Caco-2 (cell line): Measurements from ENCODE around the gene ABCA13. TPM values are rescaled to one million over a fixed set of nuclear protein-coding genes. Genes with fewer than 3 reads are reported as not detected.

Source experiments
- BruUV-seq: library from RNA; stranded (reverse); fragments of 400-500 nt; replicated peaks from 2 replicates; lab custom pipeline; 2021; lab: Mats Ljungman, UMichigan
- CTCF ChIA-PET: fragments of 300-600 bp; sonication (Branson Sonifier 250); formaldehyde crosslinking; loops from one replicate; lab custom pipeline; 2022; ENCODE audit warnings: antibody characterized with exemption; lab: Charles Lee
- POLR2A ChIA-PET: fragments of 300-600 bp; sonication (Branson Sonifier 250); formaldehyde crosslinking; loops from one replicate; lab custom pipeline; 2022; ENCODE audit warnings: antibody characterized with exemption; lab: Charles Lee
- DNase-seq, 2 experiments: peaks; one replicate each; pipeline versions ENCODE4 v3.0.0 to v3.0.0-alpha.2; 2020 to 2022
- H3K27me3 ChIP-seq: replicated peaks from 2 replicates; pipeline ENCODE4 v1.6.0; 2011; ENCODE audit warnings: low read length; ENCODE audit not compliant: control insufficient read depth, insufficient read depth
- H3K36me3 ChIP-seq: 2 replicates; pipeline ENCODE4 v1.5.1; 2011; ENCODE audit warnings: low read length; ENCODE audit not compliant: control insufficient read depth, insufficient read depth
- H3K4me1 ChIP-seq: fragments of 250-450 bp; sonication (Bioruptor Pico); 2 replicates; pipeline ENCODE4 v1.5.1; 2020; ENCODE audit warnings: mild to moderate bottlenecking
- H3K4me3 ChIP-seq: 2 replicates; pipeline ENCODE4 v1.5.1; 2011; ENCODE audit warnings: low read depth, mild to moderate bottlenecking, control low read depth, low read length
- H3K9me3 ChIP-seq: fragments of 250-450 bp; sonication (Bioruptor Pico); 2 replicates; pipeline ENCODE4 v1.5.1; 2020; ENCODE audit warnings: mild to moderate bottlenecking, moderate library complexity
- H3K27ac Mint-ChIP-seq: one replicate; pipeline ENCODE4 v1.8.0; 2022; ENCODE audit warnings: mixed read lengths; ENCODE audit not compliant: unreplicated experiment
- H3K27me3 Mint-ChIP-seq: one replicate; pipeline ENCODE4 v1.8.0; 2022; ENCODE audit warnings: mixed read lengths; ENCODE audit not compliant: insufficient read depth, unreplicated experiment
- H3K36me3 Mint-ChIP-seq: one replicate; pipeline ENCODE4 v1.8.0; 2022; ENCODE audit warnings: mild to moderate bottlenecking, mixed read lengths; ENCODE audit not compliant: insufficient read depth, unreplicated experiment
- H3K4me1 Mint-ChIP-seq: one replicate; pipeline ENCODE4 v1.8.0; 2022; ENCODE audit warnings: low read depth, mixed read lengths; ENCODE audit not compliant: unreplicated experiment
- H3K4me3 Mint-ChIP-seq: one replicate; pipeline ENCODE4 v1.8.0; 2022; ENCODE audit warnings: mild to moderate bottlenecking, moderate library complexity, mixed read lengths; ENCODE audit not compliant: unreplicated experiment
- H3K9me3 Mint-ChIP-seq: one replicate; pipeline ENCODE4 v1.8.0; 2022; ENCODE audit warnings: mixed read lengths; ENCODE audit not compliant: unreplicated experiment
- intact Hi-C: fragments of 100-400 bp; cut with micrococcal nuclease; formaldehyde crosslinking; loops from one replicate; pipeline ENCODE4 v1.10.0; 2022; ENCODE audit not compliant: unreplicated experiment
- total RNA-seq: library from RNA; stranded (reverse); gene quantifications from 2 replicates; pipeline ENCODE4 v1.2.3, GENCODE V29; 2022
- TF ChIP-seq, protein P1 (sequence below), 2 experiments: fragments of 200-600 bp in 1 of 2; IDR thresholded peaks; 1 replicate in 1 of 2; 2 replicates in 1 of 2; pipeline versions ENCODE4 v1.5.1 to v1.8.0; 2011 to 2022; ENCODE audit warnings: antibody characterized with exemption in 1 of 2, control low read depth in 1 of 2, inconsistent platforms in 1 of 2, low read depth in 1 of 2, low read length in 1 of 2, mild to moderate bottlenecking in 1 of 2, moderate library complexity in 1 of 2; ENCODE audit not compliant: insufficient read depth in 1 of 2, severe bottlenecking in 1 of 2, unreplicated experiment in 1 of 2

ABCA13 gene
- total RNA-seq, 1 experiment from 2014 or later: 0.07 TPM

DNA sequence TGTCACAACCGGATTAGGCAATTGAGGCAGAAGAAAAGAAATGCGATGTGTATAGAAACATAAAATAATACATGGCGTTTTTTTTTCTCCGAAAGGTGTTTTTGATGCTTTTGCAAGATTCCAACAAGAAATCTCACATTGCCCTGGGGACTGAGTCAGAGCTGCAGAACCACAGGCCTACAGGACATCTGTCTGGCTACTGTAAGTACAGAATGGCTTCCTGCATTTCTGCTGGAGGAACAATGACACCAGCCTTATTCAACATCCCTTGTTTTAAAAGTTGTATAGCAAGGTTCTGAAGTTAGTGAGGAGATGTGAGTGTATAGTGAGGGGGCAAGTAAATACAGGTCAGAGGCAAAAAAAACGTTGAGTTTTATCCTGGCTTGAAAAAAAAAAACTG lies 256.4 kb downstream of the ABCA13 start:
- Histone ChIP-seq H3K9me3 (peaks cover 8% of the 10 kb centered on the region; the same call in 1 of the 2 replicates), H3K36me3 (no peaks in the 10 kb centered on the region), H3K27me3 (no peaks in the 10 kb centered on the region), H3K4me1 (no peaks in the 10 kb centered on the region), H3K4me3 (no peak overlapping the region)
- TF ChIP-seq, protein P1, sequence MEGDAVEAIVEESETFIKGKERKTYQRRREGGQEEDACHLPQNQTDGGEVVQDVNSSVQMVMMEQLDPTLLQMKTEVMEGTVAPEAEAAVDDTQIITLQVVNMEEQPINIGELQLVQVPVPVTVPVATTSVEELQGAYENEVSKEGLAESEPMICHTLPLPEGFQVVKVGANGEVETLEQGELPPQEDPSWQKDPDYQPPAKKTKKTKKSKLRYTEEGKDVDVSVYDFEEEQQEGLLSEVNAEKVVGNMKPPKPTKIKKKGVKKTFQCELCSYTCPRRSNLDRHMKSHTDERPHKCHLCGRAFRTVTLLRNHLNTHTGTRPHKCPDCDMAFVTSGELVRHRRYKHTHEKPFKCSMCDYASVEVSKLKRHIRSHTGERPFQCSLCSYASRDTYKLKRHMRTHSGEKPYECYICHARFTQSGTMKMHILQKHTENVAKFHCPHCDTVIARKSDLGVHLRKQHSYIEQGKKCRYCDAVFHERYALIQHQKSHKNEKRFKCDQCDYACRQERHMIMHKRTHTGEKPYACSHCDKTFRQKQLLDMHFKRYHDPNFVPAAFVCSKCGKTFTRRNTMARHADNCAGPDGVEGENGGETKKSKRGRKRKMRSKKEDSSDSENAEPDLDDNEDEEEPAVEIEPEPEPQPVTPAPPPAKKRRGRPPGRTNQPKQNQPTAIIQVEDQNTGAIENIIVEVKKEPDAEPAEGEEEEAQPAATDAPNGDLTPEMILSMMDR (IDR thresholded peaks at IDR 0.05; ENCODE audit: insufficient read depth in 1 of 2, low read depth in 1 of 2, low read length in 1 of 2, severe bottlenecking in 1 of 2, unreplicated experiment in 1 of 2): no peak
- CTCF ChIA-PET: no interaction called here
- Mint-ChIP-seq H3K36me3 (no peaks in the 10 kb centered on the region), H3K27me3 (peaks cover 3% of the 10 kb centered on the region), H3K9me3 (no peaks in the 10 kb centered on the region), H3K4me1 (peaks cover 9% of the 10 kb centered on the region), H3K4me3 (no peak overlapping the region), H3K27ac (no peak overlapping the region)
- intact Hi-C loops: loop anchor here (10.0 kb wide), 3 partner anchors 277 to 1427 kb away; no protein-coding TSS in a partner anchor
- no peak for DNase-seq
- POLR2A ChIA-PET: no interaction called here
- BruUV-seq: no TSS peak

GRCh38 chr7:48428091-48428684 lies 256.9 kb downstream of the ABCA13 start:
- no peaks in the 10 kb centered on the region for H3K36me3 Mint-ChIP-seq
- BruUV-seq: no TSS peak

GRCh38 chr7:48429117-48429516 lies 257.9 kb downstream of the ABCA13 start:
- no peak overlapping the region for H3K27ac Mint-ChIP-seq
- Histone ChIP-seq H3K4me3 (no peak overlapping the region), H3K36me3 (no peaks in the 10 kb centered on the region), H3K9me3 (peaks cover 8% of the 10 kb centered on the region; the same call in 1 of the 2 replicates), H3K27me3 (no peaks in the 10 kb centered on the region), H3K4me1 (no peaks in the 10 kb centered on the region)
- H3K27me3 Mint-ChIP-seq: peaks cover 3% of the 10 kb centered on the region
- intact Hi-C loops: loop anchor here (10.0 kb wide), 3 partner anchors 276 to 1426 kb away; no protein-coding TSS in a partner anchor
- DNase-seq: no peak
- ChIA-PET CTCF (no interaction called here), POLR2A (no interaction called here)
- H3K36me3 Mint-ChIP-seq: no peaks in the 10 kb centered on the region
- H3K4me1 Mint-ChIP-seq: peaks cover 9% of the 10 kb centered on the region
- no peak overlapping the region for H3K4me3 Mint-ChIP-seq
- no peaks in the 10 kb centered on the region for H3K9me3 Mint-ChIP-seq
- no TSS peak for BruUV-seq
- TF ChIP-seq, protein P1 (IDR thresholded peaks at IDR 0.05; ENCODE audit: insufficient read depth in 1 of 2, low read depth in 1 of 2, low read length in 1 of 2, severe bottlenecking in 1 of 2, unreplicated experiment in 1 of 2): no peak

More at GRCh38 chr7:48428091-48428684, 256.9 kb downstream of the ABCA13 start:
- peaks cover 3% of the 10 kb centered on the region for H3K27me3 Mint-ChIP-seq
- ChIA-PET CTCF (no interaction called here), POLR2A (no interaction called here)
- Histone ChIP-seq H3K4me3 (no peak overlapping the region), H3K36me3 (no peaks in the 10 kb centered on the region), H3K27me3 (no peaks in the 10 kb centered on the region), H3K4me1 (no peaks in the 10 kb centered on the region), H3K9me3 (peaks cover 8% of the 10 kb centered on the region; the same call in 1 of the 2 replicates)
- no peaks in the 10 kb centered on the region for H3K9me3 Mint-ChIP-seq
- TF ChIP-seq, protein P1 (IDR thresholded peaks at IDR 0.05; ENCODE audit: insufficient read depth in 1 of 2, low read depth in 1 of 2, low read length in 1 of 2, severe bottlenecking in 1 of 2, unreplicated experiment in 1 of 2): no peak
- no peak overlapping the region for H3K27ac Mint-ChIP-seq
- no peak overlapping the region for H3K4me3 Mint-ChIP-seq
- DNase-seq: no peak
- peaks cover 9% of the 10 kb centered on the region for H3K4me1 Mint-ChIP-seq
- intact Hi-C loops: loop anchor here (10.0 kb wide), 3 partner anchors 277 to 1427 kb away; no protein-coding TSS in a partner anchor
